C4-2B (cell line): ENCODE measurements around the gene DHPS.
"Not testable (repeated sequence)": the region's sequence is repeated elsewhere in the genome, so short reads cannot be mapped to it uniquely, and the experiment has no call there.

ENCODE experiments used
- H3K27ac ChIP-seq: fragments of 450-650 bp; 2 replicates; pipeline ENCODE4 v1.5.1; 2017
- CTCF ChIP-seq: fragments of 450-650 bp; conservative IDR thresholded peaks from 2 replicates; pipeline ENCODE4 v1.5.1; 2017; ENCODE audit warnings: mild to moderate bottlenecking
- ZFX ChIP-seq: fragments of 450-650 bp; IDR thresholded peaks from 2 replicates; pipeline ENCODE4 v1.6.1; 2017

The DHPS gene

GRCh38 chr19:12701596-12702282 lies 20.1 kb upstream of the DHPS start:
- no peak overlapping the region for H3K27ac ChIP-seq
- TF ChIP-seq ZFX (no peak), CTCF (no peak)

- TF ChIP-seq CTCF (no peak), ZFX (no peak)
- no peak overlapping the region for H3K27ac ChIP-seq
Measured at GRCh38 chr19:12698138-12698537, 16.5 kb upstream of the DHPS start.

- H3K27ac ChIP-seq, result not testable (repeated sequence)
Measured at GRCh38 chr19:12697425-12697824, 15.7 kb upstream of the DHPS start.

- TF ChIP-seq CTCF, result no peak
- TF ChIP-seq ZFX, result peak; percentile 45; the same call in 1 of the 2 replicates
- H3K27ac ChIP-seq, result peak within 1 kb of the TSS; percentile 59
Measured at GRCh38 chr19:12696366-12697335, 15.0 kb upstream of the DHPS start, which contains the start of gene FBXW9. Gene FBXW9, minus strand, starts transcription at chr19:12696631. Its CDS starts 50 bp downstream, at chr19:12696581.

- no peak for TF ChIP-seq CTCF
- TF ChIP-seq ZFX, result no peak
- H3K27ac ChIP-seq, result peak overlapping the region; percentile 59
Measured at GRCh38 chr19:12695997-12696365, 14.3 kb upstream of the DHPS start.

- no peak for TF ChIP-seq ZFX
- no peak for TF ChIP-seq CTCF
- H3K27ac ChIP-seq, result peak overlapping the region; percentile 59
Measured at GRCh38 chr19:12695514-12695913, 13.8 kb upstream of the DHPS start.

- TF ChIP-seq ZFX, result no peak
- TF ChIP-seq CTCF, result no peak
Measured at GRCh38 chr19:12695096-12695495, 13.4 kb upstream of the DHPS start.

More at GRCh38 chr19:12695096-12695495, 13.4 kb upstream of the DHPS start:
- no peak overlapping the region for H3K27ac ChIP-seq
